GM06990 (cell line): ENCODE data around the gene CFAP20DC.

Experiments
- DNase-seq: peaks from one replicate; pipeline ENCODE4 v3.0.0-alpha.2; 2011; ENCODE audit not compliant: insufficient read length; ENCODE audit errors: extremely low read depth
- H3K27me3 ChIP-seq: replicated peaks from 2 replicates; pipeline ENCODE4 v1.6.0; 2011; ENCODE audit warnings: low read length; ENCODE audit not compliant: control insufficient read depth, insufficient read depth
- H3K36me3 ChIP-seq: 2 replicates; pipeline ENCODE4 v1.5.1; 2011; ENCODE audit warnings: low read length; ENCODE audit not compliant: control insufficient read depth, insufficient read depth
- H3K4me3 ChIP-seq: replicated peaks from 2 replicates; pipeline ENCODE4 v1.5.1; 2011; ENCODE audit warnings: low read depth, mild to moderate bottlenecking, control low read depth, low read length
- CTCF ChIP-seq: IDR thresholded peaks from 2 replicates; pipeline ENCODE4 v1.5.1; 2011; ENCODE audit warnings: low read length, control low read depth, mild to moderate bottlenecking, inconsistent platforms; ENCODE audit not compliant: insufficient read depth, poor library complexity, severe bottlenecking

CFAP20DC gene

GRCh38 chr3:58725326-58725853 lies 324.4 kb downstream of the CFAP20DC start:
- Histone ChIP-seq H3K4me3 (no peak overlapping the region), H3K27me3 (no peaks in the 10 kb centered on the region), H3K36me3 (no peaks in the 10 kb centered on the region)
- DNase-seq: no peak
- no peak for TF ChIP-seq CTCF

- no peak overlapping the region for H3K4me3 ChIP-seq
- H3K27me3 ChIP-seq: no peaks in the 10 kb centered on the region
- no peak for TF ChIP-seq CTCF
- no peak for DNase-seq
- H3K36me3 ChIP-seq: no peaks in the 10 kb centered on the region
Observed at GRCh38 chr3:58724336-58724735, 325.5 kb downstream of the CFAP20DC start.

GRCh38 chr3:58723173-58723572 lies 326.7 kb downstream of the CFAP20DC start:
- no peak for TF ChIP-seq CTCF
- Histone ChIP-seq H3K36me3 (no peaks in the 10 kb centered on the region), H3K27me3 (no peaks in the 10 kb centered on the region), H3K4me3 (no peak overlapping the region)
- no peak for DNase-seq

GRCh38 chr3:58722561-58722960 lies 327.3 kb downstream of the CFAP20DC start:
- H3K4me3 ChIP-seq: no peak overlapping the region
- DNase-seq: no peak
- TF ChIP-seq CTCF: no peak
- H3K27me3 ChIP-seq: no peaks in the 10 kb centered on the region
- no peaks in the 10 kb centered on the region for H3K36me3 ChIP-seq

- DNase-seq: no peak
Observed at GRCh38 chr3:58720526-58720925, 329.3 kb downstream of the CFAP20DC start.

More at GRCh38 chr3:58720526-58720925, 329.3 kb downstream of the CFAP20DC start:
- Histone ChIP-seq H3K36me3 (no peaks in the 10 kb centered on the region), H3K4me3 (no peak overlapping the region), H3K27me3 (no peaks in the 10 kb centered on the region)
- TF ChIP-seq CTCF: no peak
